ENCODE results near the gene LPAR1. TPM values are rescaled to one million over a fixed set of nuclear protein-coding genes. Genes with fewer than 3 reads are reported as not detected.

Gene LPAR1
- total RNA-seq, 2 donors from 2014 or later = 5.0 to 5.9 TPM

- peaks cover 22% of the 10 kb centered on the region for H3K9me3 Mint-ChIP-seq
- H3K27ac ChIP-seq (ENCODE audit: low read depth, low read length) = no peak overlapping the region
- H3K27me3 Mint-ChIP-seq (ENCODE audit: insufficient read depth) = no peaks in the 10 kb centered on the region
- TF ChIP-seq CTCF (conservative IDR thresholded peaks at IDR 0.05) = no peak
- H3K36me3 Mint-ChIP-seq (ENCODE audit: low read depth) = peaks cover 9% of the 10 kb centered on the region
- peaks cover 2% of the 10 kb centered on the region for H3K4me1 Mint-ChIP-seq
- H3K4me3 Mint-ChIP-seq = no peak overlapping the region
- H3K27ac Mint-ChIP-seq = no peak overlapping the region
- no peak overlapping the region for H3K9ac ChIP-seq (ENCODE audit: extremely low read depth, low read length, poor library complexity, severe bottlenecking)
- DNase-seq = no peak
- no peak overlapping the region for H3K4me3 ChIP-seq (ENCODE audit: low read length)
- WGBS, 2 experiments (ENCODE audit: insufficient coverage in 1 of 2, insufficient read length in 1 of 2) = 80 to 93% methylated on average over 1 to 2 of the region's 2 CpGs
- H3K4me1 ChIP-seq (ENCODE audit: control insufficient read depth, insufficient read depth, low read length) = no peaks in the 10 kb centered on the region
- peaks cover 22% of the 10 kb centered on the region for H3K9me3 ChIP-seq (ENCODE audit: control insufficient read depth, low read length)
- H3K27me3 ChIP-seq (ENCODE audit: control insufficient read depth, insufficient read depth, low read length, poor library complexity, severe bottlenecking) = no peaks in the 10 kb centered on the region
- H3K36me3 ChIP-seq (ENCODE audit: control insufficient read depth, insufficient read depth, low read length) = no peaks in the 10 kb centered on the region
Measured at GRCh38 chr9:110908894-110909293, 129.4 kb downstream of the LPAR1 start.

GRCh38 chr9:110900917-110901316, 137.4 kb downstream of the LPAR1 start:
- H3K27ac Mint-ChIP-seq = no peak overlapping the region
- Histone ChIP-seq H3K27me3 (ENCODE audit: control insufficient read depth, insufficient read depth, low read length, poor library complexity, severe bottlenecking) (no peaks in the 10 kb centered on the region), H3K9me3 (ENCODE audit: control insufficient read depth, low read length) (peaks cover 18% of the 10 kb centered on the region), H3K4me3 (ENCODE audit: low read length) (no peak overlapping the region), H3K4me1 (ENCODE audit: control insufficient read depth, insufficient read depth, low read length) (no peaks in the 10 kb centered on the region), H3K9ac (ENCODE audit: extremely low read depth, low read length, poor library complexity, severe bottlenecking) (no peak overlapping the region), H3K36me3 (ENCODE audit: control insufficient read depth, insufficient read depth, low read length) (no peaks in the 10 kb centered on the region), H3K27ac (ENCODE audit: low read depth, low read length) (no peak overlapping the region)
- H3K36me3 Mint-ChIP-seq (ENCODE audit: low read depth) = peaks cover 8% of the 10 kb centered on the region
- WGBS, 2 experiments (ENCODE audit: insufficient coverage in 1 of 2, insufficient read length in 1 of 2) = 93 to 97% methylated on average over 5 to 6 of the region's 6 CpGs
- no peak overlapping the region for H3K4me3 Mint-ChIP-seq
- H3K4me1 Mint-ChIP-seq = no peaks in the 10 kb centered on the region
- TF ChIP-seq CTCF (conservative IDR thresholded peaks at IDR 0.05) = no peak
- no peaks in the 10 kb centered on the region for H3K27me3 Mint-ChIP-seq (ENCODE audit: insufficient read depth)
- no peak for DNase-seq
- peaks cover 24% of the 10 kb centered on the region for H3K9me3 Mint-ChIP-seq

- H3K27ac Mint-ChIP-seq = no peak overlapping the region
- WGBS, 2 experiments (ENCODE audit: insufficient coverage in 1 of 2, insufficient read length in 1 of 2) = 95 to 100% methylated on average over 1 of the region's 1 CpG
Measured at GRCh38 chr9:110900456-110900855, 137.8 kb downstream of the LPAR1 start.

More at GRCh38 chr9:110900456-110900855, 137.8 kb downstream of the LPAR1 start:
- no peaks in the 10 kb centered on the region for H3K4me1 ChIP-seq (ENCODE audit: control insufficient read depth, insufficient read depth, low read length)
- no peak overlapping the region for H3K4me3 Mint-ChIP-seq
- no peak overlapping the region for H3K27ac ChIP-seq (ENCODE audit: low read depth, low read length)
- no peak overlapping the region for H3K4me3 ChIP-seq (ENCODE audit: low read length)
- no peaks in the 10 kb centered on the region for H3K36me3 ChIP-seq (ENCODE audit: control insufficient read depth, insufficient read depth, low read length)
- no peak for DNase-seq
- H3K27me3 Mint-ChIP-seq (ENCODE audit: insufficient read depth) = no peaks in the 10 kb centered on the region
- H3K9ac ChIP-seq (ENCODE audit: extremely low read depth, low read length, poor library complexity, severe bottlenecking) = no peak overlapping the region
- TF ChIP-seq CTCF (conservative IDR thresholded peaks at IDR 0.05) = no peak
- H3K4me1 Mint-ChIP-seq = no peaks in the 10 kb centered on the region
- peaks cover 18% of the 10 kb centered on the region for H3K9me3 ChIP-seq (ENCODE audit: control insufficient read depth, low read length)
- H3K36me3 Mint-ChIP-seq (ENCODE audit: low read depth) = peaks cover 8% of the 10 kb centered on the region
- no peaks in the 10 kb centered on the region for H3K27me3 ChIP-seq (ENCODE audit: control insufficient read depth, insufficient read depth, low read length, poor library complexity, severe bottlenecking)
- peaks cover 24% of the 10 kb centered on the region for H3K9me3 Mint-ChIP-seq

Measured in endodermal cell (in vitro differentiated cells).